A549 (cell line): Measurements from ENCODE around the gene LASP1.

Experiments used
- BCL3 ChIP-seq: fragments of >200 bp; sonication (Bioruptor Twin); formaldehyde crosslinking; IDR thresholded peaks from 3 replicates; pipeline ENCODE4 v1.6.1; 2016
- BHLHE40 ChIP-seq: IDR thresholded peaks from 2 replicates; pipeline ENCODE4 v1.6.1; 2012; ENCODE audit warnings: low read depth, low read length, inconsistent platforms
- CHD2 ChIP-seq: fragments of 150-350 bp; IDR thresholded peaks from 2 replicates; pipeline ENCODE4 v1.6.1; 2014; ENCODE audit warnings: low read length; ENCODE audit not compliant: partially characterized antibody
- CTCF ChIP-seq: fragments of >200 bp; sonication (Bioruptor Twin); formaldehyde crosslinking; IDR thresholded peaks from 3 replicates; pipeline ENCODE4 v1.5.1; 2016
- ESRRA ChIP-seq: fragments of 150-350 bp; IDR thresholded peaks from 2 replicates; pipeline ENCODE4 v1.6.1; 2014; ENCODE audit warnings: mild to moderate bottlenecking, low read length, borderline replicate concordance
- JUN ChIP-seq, 2 experiments: fragments of >200 bp; sonication (Bioruptor Twin); formaldehyde crosslinking; IDR thresholded peaks; 2 replicates in 1 of 2; 3 replicates in 1 of 2; pipeline ENCODE4 v1.6.1; 2016 to 2017
- RAD21 ChIP-seq, 2 experiments: fragments of >200 bp in 1 of 2; sonication (Bioruptor Twin) in 1 of 2; formaldehyde crosslinking in 1 of 2; IDR thresholded peaks in 1 of 2; conservative IDR thresholded peaks in 1 of 2; 2 replicates in 1 of 2; 3 replicates in 1 of 2; pipeline ENCODE4 v1.6.1; 2012 to 2018; ENCODE audit warnings: inconsistent platforms in 1 of 2
- REST ChIP-seq: fragments of 200-600 bp; sonication (generic); IDR thresholded peaks from 2 replicates; pipeline ENCODE4 v1.6.1; 2016; ENCODE audit warnings: antibody characterized with exemption, mild to moderate bottlenecking, moderate library complexity
- RNF2 ChIP-seq: fragments of 200-600 bp; sonication (generic); IDR thresholded peaks from 2 replicates; pipeline ENCODE4 v1.6.1; 2016; ENCODE audit warnings: low read depth, mild to moderate bottlenecking, antibody characterized with exemption, moderate library complexity, borderline replicate concordance
- SMC3 ChIP-seq: fragments of >200 bp; sonication (Bioruptor Twin); formaldehyde crosslinking; IDR thresholded peaks from 3 replicates; pipeline ENCODE4 v1.6.1; 2018; ENCODE audit warnings: inconsistent platforms
- USF2 ChIP-seq: fragments of 450-650 bp; IDR thresholded peaks from 2 replicates; pipeline ENCODE4 v1.6.1; 2014; ENCODE audit warnings: antibody characterized with exemption
- TF ChIP-seq, protein P1 (sequence below): IDR thresholded peaks from 2 replicates; pipeline ENCODE4 v1.6.1; 2012
- TF ChIP-seq, protein P2 (sequence below): IDR thresholded peaks from 2 replicates; pipeline ENCODE4 v1.6.1; 2012

GRCh38 chr17:38914741-38915638 is 45.1 kb downstream of the LASP1 start:
- TF ChIP-seq CTCF (no peak), SMC3 (no peak), BHLHE40 (no peak), BCL3 (no peak), RNF2 (no peak), REST (no peak), USF2 (no peak), JUN (IDR thresholded peaks at IDR 0.05) (no peak), RAD21 (conservative IDR thresholded peaks at IDR 0.05 in 1 of 2, IDR thresholded peaks at IDR 0.05 in 1 of 2) (no peak), CHD2 (no peak), ESRRA (no peak)
- TF ChIP-seq, protein P1, sequence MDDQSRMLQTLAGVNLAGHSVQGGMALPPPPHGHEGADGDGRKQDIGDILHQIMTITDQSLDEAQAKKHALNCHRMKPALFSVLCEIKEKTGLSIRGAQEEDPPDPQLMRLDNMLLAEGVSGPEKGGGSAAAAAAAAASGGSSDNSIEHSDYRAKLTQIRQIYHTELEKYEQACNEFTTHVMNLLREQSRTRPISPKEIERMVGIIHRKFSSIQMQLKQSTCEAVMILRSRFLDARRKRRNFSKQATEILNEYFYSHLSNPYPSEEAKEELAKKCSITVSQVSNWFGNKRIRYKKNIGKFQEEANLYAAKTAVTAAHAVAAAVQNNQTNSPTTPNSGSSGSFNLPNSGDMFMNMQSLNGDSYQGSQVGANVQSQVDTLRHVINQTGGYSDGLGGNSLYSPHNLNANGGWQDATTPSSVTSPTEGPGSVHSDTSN = no peak
- TF ChIP-seq, protein P2, sequence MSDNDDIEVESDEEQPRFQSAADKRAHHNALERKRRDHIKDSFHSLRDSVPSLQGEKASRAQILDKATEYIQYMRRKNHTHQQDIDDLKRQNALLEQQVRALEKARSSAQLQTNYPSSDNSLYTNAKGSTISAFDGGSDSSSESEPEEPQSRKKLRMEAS = no peak
